ENCODE results near the gene APBA1.

The APBA1 gene

GRCh38 chr9:69382135-69382534 is 290.0 kb downstream of the APBA1 start:
- DNase-seq (ENCODE audit: low read depth, low spot score) = no peak
- H3K27ac ChIP-seq = no peak overlapping the region

GRCh38 chr9:69380811-69381210 is 291.4 kb downstream of the APBA1 start:
- DNase-seq (ENCODE audit: low read depth, low spot score) = no peak
- no peak overlapping the region for H3K27ac ChIP-seq

GRCh38 chr9:69380301-69380700 is 291.9 kb downstream of the APBA1 start:
- DNase-seq (ENCODE audit: low read depth, low spot score) = no peak
- H3K27ac ChIP-seq = no peak overlapping the region

GRCh38 chr9:69379270-69379982 is 292.7 kb downstream of the APBA1 start:
- peak; percentile 45 for DNase-seq (ENCODE audit: low read depth, low spot score)
- no peak overlapping the region for H3K27ac ChIP-seq

- DNase-seq (ENCODE audit: low read depth, low spot score) = no peak
- H3K27ac ChIP-seq = no peak overlapping the region
Measured at GRCh38 chr9:69377981-69378380, 294.2 kb downstream of the APBA1 start.

Measured in epithelial cell of prostate (primary cell).